Superior temporal gyrus (tissue), 1 donor: ENCODE results near the gene AP5B1.

Experiments used
- DNase-seq: peaks from one replicate; pipeline ENCODE4 v3.0.0-alpha.2; 2016; ENCODE audit errors: extremely low spot score

The AP5B1 gene

DNA sequence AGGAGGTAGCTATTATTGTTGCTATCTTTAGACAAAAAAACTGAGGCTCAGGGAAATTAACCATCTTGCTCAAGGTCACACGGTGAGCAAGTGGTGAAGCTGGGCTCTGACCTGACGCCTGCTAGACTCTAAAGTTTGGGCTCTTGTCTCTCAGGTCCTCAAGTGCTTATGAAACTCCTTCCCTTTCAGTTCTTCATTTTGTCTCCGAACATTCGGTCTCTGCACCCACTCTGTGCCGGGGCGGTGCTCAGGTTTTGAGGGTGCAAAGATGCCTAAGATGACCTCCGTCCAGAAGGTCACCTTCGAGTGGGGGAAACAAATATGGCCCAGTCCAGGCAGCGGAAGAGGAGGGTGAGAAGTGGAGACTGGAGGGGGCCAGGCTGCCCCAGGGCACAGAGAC lies 22.1 kb upstream of the AP5B1 start:
- no peak for DNase-seq

DNA sequence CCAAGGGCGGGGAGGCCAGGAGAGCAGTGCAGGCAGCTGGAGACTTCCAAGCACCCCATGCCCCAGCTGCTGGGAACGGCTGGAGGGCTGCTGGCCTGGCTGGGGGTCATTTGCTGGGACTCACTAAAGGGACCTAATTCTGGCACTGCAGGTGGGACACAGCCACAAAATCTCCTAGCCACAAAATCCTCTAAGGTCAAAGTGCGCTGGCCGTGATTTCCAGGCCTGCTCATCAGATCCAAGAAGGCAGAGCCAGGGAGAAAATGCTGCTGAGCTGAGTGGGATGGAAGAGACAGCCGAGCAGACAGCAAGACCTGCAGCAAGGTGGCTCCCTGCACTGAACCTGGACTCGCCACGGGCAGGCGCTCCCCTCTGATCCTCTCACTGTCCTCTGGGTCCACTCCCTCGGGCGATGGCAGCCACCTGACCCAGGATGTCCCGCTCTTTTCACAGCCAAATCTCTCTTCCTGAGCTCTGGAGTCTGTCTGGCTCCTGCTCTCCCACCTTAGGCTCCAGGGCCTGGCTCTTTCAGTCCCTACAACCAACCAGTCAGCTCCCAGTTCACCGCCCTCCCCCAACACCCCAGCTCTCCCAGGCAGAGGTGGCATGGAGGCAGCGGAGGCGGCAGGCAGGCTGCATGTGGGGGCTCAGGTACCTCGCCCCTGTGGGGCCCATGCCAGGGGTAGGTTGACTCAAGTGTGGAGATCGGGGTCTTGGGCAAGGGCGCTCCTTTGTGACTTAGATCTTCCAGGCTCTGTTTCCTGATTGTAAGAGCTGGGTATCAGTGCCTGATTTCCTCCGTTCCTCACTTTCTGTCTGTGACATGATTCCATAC lies 20.6 kb upstream of the AP5B1 start:
- no peak for DNase-seq

DNA sequence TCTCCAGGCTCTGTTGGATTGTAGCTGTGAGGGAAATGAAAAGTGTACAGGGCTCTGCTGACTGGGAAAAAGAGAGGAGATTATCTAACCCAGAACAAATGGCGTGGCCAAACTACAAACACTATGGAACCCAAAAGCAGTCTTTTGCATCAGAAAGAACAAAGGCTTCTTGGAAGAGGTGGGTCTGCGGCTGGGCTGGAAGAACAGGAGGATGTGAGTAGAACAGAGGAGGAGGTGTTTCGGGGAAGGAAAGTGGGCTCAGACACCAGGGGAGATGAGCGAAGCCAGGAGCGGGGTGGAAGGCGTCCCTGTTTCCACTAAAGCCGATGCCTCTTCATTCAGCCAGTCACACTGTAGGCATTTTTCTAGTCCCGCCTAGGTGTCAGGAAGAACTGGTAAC lies 18.1 kb upstream of the AP5B1 start:
- no peak for DNase-seq

DNA sequence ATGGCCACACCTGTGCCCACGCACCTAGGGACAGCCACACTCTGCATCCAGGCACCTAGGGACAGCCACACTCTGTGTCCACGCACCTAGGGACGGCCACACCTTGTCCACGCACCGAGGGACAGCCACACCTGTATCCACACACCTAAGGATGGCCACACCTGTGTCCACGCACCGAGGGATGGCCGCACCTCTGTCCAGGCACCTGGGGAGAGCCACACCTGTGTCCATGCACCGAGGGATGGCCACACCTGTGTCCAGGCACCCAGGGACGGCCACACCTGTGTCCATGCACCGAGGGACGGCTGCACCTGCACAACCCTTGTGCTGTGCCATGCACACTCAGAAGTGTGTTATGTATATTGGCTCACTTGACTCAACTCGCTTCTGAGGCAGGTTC lies 16.9 kb upstream of the AP5B1 start:
- no peak for DNase-seq

DNA sequence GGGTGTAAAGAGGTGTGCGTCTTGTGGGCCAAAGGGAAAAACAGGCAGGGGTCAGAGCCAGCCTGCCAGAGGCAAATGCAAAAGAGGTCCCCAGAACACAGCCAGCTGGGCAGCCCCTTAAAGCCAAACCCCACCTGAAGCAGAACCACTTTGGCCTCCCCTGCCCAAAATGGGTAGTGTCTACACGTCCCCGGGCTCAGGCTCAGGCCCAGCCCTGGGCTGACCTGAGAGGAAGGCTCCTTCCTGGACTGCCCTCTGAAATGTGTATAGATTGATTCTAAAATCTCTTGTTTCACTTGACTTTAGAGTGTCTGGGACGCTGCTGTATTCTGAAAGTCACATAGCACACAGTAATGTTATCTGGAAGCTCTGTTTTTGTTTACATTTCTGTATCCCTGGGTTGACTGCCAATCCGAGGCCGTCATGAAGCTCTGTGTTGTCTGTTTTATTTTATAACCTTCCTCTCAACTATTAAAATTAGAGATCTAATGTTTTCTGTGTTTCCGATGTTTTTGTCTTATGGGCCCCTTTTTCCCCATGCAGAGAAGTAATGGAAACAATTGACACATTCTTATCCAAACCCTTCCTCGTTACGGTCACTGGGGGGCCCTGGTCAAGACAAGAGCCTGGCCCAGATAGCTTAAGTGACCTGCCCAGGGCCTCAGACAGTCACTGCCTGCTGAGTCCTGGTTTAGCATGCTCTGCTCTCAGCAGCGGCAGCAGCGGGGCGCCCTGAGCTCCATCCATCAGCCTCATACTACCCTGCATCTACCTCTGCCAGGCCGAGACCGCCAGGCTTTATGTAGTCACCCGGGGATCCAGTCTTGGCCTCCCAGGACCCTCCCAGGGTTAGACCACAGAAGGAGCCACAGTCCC lies 16.2 kb upstream of the AP5B1 start:
- no peak for DNase-seq

DNA sequence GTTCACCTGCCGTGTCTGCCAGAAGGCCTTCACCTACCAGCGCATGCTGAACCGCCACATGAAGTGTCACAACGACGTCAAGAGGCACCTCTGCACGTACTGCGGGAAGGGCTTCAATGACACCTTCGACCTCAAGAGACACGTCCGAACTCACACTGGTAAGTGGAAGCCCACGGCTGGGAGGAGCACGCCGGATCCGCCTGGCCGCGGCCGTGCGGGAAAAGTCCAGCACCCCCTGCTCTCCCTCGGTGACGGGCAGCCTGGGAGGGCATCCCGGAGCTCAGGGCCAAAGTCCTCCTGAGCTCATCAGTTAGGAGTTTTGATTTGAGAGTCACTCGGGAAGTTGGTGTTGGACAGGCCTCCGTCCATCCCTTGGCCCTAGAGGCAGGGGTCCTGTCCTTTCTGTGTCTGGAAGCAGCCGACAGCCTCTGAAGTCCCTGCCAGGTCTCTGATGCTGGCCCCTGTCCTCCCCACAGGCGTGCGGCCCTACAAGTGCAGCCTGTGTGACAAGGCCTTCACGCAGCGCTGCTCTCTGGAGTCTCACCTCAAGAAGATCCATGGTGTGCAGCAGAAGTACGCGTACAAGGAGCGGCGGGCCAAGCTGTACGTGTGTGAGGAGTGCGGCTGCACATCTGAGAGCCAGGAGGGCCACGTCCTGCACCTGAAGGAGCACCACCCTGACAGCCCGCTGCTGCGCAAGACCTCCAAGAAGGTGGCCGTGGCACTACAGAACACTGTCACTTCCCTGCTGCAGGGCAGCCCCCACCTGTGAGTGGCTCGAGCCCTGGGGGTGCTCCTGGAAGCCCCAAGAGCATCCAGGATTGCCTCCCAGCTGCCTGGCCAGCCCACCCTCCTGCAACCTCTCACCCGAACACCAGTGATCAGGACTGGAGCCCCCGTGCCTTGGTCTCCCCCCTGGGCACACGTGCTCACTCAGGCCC lies 14.1 kb upstream of the AP5B1 start:
- no peak for DNase-seq

DNA sequence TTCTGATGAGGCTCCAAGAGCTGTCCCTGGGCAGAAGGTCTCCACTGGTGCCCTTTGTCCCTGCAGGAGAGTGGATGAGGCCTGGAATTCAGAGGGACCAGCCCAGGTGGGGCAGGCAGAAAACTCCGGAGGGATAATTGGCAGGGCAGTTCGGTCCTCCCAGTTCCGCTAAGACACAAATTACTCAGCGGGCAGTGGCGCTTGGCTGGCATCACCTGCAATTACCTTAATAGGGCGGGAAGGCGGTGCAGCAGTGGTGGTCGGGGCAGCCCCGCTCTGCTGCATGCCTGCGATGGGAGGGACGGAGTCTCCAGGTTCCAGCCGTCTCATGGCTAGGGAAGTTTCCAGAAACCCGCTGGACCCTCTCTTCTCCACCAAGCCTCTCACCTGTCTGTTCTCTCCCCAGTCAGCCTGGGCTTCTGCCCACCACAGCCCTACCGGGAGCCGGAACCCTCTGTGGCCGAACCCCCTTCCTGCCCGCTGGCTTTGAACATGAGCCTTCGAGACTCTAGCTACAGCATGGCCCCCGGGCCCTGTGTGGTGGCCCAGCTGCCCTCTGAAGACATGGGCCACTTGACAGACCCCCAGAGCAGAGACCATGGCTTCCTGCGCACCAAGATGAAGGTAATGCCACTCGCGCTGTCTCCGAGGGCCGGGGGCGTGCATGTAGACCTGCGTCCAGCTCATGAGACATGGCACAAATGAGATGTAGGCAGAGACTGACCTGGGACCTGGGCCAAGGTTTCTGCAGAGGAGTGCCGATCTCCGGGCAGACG lies 13.0 kb upstream of the AP5B1 start:
- DNase-seq = no peak

DNA sequence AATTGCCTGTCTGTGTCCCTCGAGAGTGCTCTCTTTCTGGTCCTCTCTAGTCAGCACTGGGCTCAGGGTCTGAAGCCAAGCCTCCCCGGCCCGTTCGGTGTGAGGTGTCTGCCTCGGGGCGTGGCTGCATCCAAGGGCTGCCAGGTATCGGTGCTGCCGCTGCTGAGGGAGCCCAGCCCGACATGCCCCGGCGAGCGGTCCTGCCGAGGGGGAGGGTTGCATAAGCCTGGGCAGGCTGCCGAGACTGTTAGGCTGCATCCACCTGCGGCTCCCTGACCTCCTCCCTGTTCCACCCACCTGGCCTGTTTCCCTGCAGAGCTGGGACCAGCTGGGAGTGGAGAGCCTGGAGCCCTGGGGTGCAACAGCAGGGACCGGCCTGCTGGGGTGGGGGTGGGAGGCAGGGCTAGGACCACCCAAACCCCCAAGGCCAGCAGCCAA lies 12.4 kb upstream of the AP5B1 start:
- DNase-seq = no peak

DNA sequence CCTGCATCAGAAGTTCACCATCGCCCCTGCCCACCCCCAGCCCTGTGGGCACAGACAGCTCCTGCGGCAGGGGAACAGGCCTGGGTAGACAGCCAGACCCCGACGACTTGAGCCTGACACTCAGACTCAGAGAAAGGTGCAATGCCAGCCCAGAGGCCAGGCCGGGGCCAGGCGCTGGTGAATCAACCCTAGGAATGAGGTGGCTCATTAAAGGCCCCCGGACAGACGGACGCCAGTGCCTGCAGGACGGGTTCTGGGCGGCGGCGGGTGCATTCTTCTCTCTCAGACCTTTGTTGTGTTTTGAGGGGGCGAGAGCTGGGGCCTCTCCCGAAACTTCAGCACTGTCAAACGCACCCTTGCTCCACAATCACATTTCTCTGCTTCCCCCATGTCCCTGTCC lies 11.7 kb upstream of the AP5B1 start:
- no peak for DNase-seq

DNA sequence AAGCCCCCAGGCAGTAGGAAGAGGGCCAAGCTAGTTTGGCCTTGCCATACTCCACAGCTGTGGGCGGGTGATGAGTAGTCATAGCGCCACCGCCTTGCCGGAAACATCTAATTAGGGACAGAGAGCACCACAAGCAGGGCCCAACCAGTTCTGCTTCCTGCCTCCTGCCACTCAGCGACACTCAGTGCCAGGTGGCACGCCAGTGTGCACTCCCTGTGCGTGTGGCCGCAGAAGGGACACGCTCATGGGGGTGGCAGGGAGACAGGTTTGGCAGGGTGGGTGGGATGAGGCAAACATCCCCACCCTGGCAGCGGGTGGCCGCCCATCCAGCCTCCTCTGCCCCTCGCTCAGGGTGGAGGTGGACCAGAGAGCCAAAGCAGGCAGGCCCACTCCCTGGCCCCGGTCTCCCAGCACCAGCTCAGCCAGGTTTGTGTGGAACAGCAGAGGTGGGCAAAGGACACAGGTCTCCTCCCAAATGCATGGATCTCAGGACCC lies 11.0 kb upstream of the AP5B1 start:
- DNase-seq = no peak

DNA sequence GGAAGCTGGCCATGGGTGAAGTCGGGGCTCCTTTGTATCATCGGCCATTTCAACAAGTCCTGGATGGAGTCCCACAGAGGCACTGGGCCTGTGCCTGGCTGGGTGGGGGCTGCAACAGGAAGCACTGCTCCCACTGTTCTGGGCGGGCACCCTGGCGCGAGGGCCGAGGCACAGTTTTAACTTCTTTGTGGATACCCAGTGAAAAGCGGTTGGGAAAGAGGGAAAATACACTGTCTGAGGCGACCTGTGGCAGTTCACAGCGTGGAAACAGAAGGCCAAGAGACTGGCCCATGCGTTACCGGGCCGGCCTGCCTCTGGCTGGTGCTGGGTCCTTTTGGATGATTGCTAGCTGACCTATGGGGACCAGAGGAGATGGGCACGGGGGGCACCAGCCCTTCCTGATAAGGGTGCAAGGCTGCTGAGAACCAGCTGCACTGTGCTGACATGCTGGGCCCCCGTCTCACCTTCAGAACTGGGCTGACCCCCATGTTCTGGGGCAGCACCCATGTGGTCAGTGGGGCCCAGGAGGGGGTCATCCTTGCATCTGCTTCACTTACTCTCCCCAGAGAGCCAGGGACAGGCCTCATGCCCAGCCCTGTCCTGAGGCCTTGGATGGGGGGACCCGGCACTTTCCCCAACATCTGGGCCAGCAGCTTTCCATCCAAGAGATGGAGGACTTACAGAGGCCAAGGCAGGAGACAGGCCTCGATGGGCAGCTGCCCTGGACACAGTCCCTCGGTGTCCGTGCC lies 10.3 kb upstream of the AP5B1 start:
- no peak for DNase-seq

DNA sequence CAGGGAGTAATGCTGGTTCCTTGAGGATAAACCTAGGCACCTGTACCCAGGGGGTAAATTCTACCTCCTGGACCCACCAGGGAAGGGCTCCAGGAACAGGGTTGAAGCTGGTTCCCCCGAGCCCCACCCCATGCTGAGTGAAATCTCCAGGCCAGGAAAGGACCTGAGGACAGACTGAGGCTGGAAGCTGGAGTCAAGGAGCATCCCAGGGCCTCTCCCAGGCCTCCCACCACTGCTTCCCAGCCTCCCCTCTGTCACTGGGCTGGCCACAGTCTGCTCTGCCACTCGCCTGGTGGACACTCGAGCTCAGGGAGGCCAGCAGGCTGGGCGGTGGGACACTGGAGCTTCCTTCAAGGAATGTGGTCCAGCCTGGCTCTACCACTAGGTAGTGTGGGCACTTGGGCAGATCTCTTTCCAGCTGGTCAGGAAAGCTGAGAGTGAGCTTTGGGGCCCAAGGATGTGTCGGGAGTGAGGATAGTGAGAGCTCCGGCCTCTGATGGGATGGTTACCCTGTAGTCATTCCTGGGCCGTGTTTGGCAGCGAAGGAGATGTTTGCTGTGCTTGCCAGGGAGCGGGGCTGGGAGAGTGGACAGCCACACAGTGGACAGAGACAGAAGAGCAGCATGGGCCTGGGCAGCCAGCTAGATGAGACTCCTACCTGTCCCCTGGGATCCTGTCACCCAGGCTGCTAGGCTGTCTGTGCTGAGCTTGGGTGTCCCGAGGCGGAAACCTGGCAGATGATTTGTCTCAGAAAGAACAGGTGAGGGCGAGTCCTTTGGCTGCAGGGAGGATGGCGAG lies 9.5 kb upstream of the AP5B1 start:
- no peak for DNase-seq

DNA sequence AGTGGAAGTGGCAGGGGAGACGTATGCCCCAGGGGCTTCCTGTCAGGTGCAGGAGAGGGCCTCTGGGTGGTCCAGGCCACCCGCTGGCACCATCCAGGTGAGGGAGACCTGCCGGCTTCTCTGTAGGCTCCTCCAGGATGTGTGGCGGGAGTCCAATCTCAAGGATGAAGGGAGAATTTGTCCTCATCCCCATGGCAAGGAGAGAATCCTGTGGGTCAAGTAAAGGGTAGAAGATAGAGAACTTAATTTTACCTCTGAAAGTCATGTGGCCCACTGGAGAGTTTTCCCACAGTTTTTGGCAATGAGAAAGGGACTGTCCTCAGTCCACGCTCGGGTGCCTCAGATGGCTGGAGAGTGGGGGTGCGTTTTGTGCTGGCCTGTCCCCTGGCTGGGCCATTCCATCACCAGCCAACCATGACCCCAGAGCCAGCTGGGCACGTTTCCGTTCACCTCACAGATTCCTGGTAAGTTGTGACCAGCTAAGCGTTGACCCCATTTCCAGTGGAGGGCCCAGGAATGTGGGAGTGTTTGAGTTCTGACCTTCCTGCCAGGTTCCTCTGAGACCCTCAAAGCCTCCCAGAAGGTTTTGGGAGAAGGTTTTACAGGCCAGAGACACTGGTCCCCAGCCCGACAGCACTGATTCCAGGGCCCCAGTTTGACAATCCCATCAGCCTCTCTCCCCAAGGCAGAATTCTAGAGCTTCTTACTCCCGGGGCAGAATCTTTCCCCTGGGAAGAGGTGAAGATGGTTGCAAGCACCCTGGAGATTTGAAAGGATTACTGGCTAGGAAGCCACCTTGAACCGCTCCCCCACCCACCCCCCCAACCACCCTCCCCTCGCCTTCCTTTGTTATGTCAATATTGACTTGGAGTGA lies 8.7 kb upstream of the AP5B1 start:
- no peak for DNase-seq

DNA sequence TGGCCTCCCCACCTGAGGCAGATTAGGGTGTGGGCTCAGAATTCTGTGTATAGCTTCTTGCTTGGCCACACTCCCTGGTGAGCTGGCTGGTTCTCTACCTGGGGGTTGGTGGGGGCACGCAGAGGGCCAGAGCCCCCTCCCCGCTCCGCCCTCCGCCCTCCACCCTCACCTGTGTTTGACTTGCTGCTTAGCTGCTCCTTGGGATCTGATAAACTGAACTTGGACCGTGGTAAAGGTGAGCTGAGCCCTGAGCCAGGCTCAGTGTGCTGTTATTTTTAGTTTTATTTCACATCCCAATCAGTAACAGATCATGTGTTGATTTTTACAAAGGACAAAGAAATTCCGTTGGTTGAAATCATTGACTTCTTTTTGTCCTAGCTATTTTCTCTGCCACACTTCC lies 8.0 kb upstream of the AP5B1 start:
- no peak for DNase-seq

DNA sequence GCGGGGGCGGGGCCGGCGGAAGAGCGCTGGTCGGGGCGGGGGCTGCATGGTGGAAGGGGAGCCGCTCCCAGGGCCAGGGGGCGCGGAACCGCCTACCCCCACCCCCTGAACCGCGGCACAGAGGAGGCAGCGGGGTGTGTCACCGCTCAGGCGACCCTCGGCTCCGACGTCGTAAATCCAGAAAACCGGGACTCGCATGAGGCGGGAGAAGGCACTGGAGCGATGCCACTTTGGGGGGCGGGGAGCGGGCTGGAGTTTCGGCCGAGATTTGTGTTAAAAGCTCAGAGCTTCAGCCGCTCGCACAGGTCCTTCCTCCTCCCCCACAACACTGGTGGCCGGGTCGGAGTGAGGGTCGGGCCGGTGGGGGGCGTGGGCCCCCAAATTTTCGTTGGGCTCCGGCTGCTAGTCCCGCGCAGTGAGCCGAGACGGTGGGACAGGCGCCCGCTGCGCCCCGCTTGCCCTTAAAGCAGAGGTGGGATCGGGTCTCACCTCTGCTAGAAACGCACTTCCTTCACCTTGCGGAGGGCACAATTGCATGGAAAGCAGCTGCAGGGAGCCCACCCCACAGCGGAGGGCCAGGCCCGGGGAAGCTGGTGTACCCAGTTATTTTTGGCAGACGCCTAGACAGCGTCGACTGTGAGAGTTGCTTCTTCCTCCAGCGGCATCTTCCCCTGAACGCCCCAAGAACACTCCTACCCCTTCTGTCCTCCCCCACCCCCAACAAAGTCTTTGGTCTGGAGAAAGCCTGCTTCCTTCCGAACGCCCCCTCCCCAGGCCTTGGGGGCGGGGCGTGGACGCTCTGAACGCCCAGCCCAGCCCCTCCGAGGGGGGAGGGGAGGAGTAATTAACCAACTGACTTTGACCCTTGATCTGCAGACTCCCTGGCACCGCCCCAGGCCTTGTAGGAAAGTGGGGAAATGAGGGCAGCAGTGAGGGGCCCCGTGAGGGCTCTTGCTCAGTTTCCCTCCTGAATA lies 7.2 kb upstream of the AP5B1 start:
- no peak for DNase-seq

DNA sequence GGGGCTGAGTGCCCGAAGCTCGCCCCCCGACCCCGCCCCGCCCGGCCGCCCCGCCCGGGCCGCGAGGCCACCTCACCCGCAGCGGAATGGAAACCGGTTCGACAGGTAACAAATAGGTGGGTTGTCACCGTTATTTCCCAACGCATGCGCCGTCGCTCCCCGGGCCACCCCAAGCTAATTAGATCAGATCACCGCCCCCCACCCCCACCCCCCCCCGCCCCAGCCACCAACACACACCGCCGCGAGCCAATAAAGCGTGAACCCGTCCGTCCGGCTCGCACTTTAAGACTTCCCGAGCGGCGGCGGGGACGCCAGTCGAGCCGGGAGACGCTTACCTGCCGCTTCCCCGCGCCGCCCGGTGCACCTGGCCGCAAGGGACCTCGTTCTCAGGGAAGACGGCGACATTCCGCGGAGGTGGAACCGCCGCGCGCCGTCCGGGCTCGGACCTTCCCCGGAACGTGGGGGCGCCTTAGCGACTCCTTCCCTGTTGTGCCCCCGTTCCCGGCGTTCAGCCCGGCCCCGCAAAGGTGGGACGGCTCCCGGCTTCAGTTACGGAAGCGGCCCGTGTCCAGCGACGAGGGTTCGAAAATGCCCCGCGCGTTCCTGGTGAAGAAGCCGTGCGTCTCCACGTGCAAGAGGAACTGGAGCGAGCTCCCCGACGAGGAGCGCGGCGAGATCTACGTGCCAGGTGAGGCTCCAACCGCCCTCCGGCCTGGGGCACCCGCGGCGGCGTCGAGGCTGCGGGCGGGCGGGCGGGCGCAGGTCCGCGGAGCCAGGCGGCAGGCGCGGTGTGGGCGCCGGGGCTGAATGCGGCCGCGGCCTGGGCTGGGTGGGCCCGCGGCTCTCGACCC lies 6.2 kb upstream of the AP5B1 start, which contains the start of gene OVOL1:
Gene OVOL1 (plus strand): TSS at position 278 of the 851 bp plus-strand sequence. CDS start 311 bp downstream, at position 589.
- DNase-seq = no peak
